HG03159 (cell line): ENCODE data around the gene ARSI.

Experiments
- ATAC-seq: cut with Tn5 transposase; IDR thresholded peaks from one replicate; pipeline ENCODE4 v1.9.1; 2021; ENCODE audit warnings: mild to moderate bottlenecking, moderate library complexity; ENCODE audit not compliant: unreplicated experiment

Gene ARSI

GRCh38 chr5:150327139-150327538 lies 24.4 kb upstream of the ARSI start:
- ATAC-seq: no peak

GRCh38 chr5:150326707-150327106 lies 24.0 kb upstream of the ARSI start:
- ATAC-seq: no peak

- no peak for ATAC-seq
Measured at GRCh38 chr5:150325426-150325825, 22.7 kb upstream of the ARSI start.

- no peak for ATAC-seq
Measured at GRCh38 chr5:150323819-150324218, 21.1 kb upstream of the ARSI start.

GRCh38 chr5:150323092-150323491 lies 20.4 kb upstream of the ARSI start:
- no peak for ATAC-seq

- no peak for ATAC-seq
Measured at GRCh38 chr5:150322202-150322601, 19.5 kb upstream of the ARSI start.

- ATAC-seq: no peak
Measured at GRCh38 chr5:150321784-150322183, 19.1 kb upstream of the ARSI start.

- no peak for ATAC-seq
Measured at GRCh38 chr5:150321211-150321610, 18.5 kb upstream of the ARSI start.

GRCh38 chr5:150320044-150320613 lies 17.4 kb upstream of the ARSI start:
- ATAC-seq: no peak

GRCh38 chr5:150319484-150319790 lies 16.7 kb upstream of the ARSI start:
- ATAC-seq: no peak

GRCh38 chr5:150318613-150319483 lies 16.1 kb upstream of the ARSI start:
- no peak for ATAC-seq

GRCh38 chr5:150317048-150318003 lies 14.6 kb upstream of the ARSI start:
- no peak for ATAC-seq

- ATAC-seq: no peak
Measured at GRCh38 chr5:150316320-150316719, 13.6 kb upstream of the ARSI start.

GRCh38 chr5:150315245-150315644 lies 12.5 kb upstream of the ARSI start:
- ATAC-seq: no peak

- no peak for ATAC-seq
Measured at GRCh38 chr5:150313921-150314716, 11.4 kb upstream of the ARSI start.

- ATAC-seq: no peak
Measured at GRCh38 chr5:150313501-150313900, 10.8 kb upstream of the ARSI start.

GRCh38 chr5:150312518-150312917 lies 9.8 kb upstream of the ARSI start:
- no peak for ATAC-seq

GRCh38 chr5:150311015-150311692 lies 8.4 kb upstream of the ARSI start:
- ATAC-seq: no peak

GRCh38 chr5:150310246-150310645 lies 7.5 kb upstream of the ARSI start:
- ATAC-seq: no peak

- ATAC-seq: no peak
Measured at GRCh38 chr5:150309886-150310239, 7.2 kb upstream of the ARSI start.
